ENCODE results near the gene VAC14. TPM values are rescaled to one million over a fixed set of nuclear protein-coding genes. Genes with fewer than 3 reads are reported as not detected.

VAC14 gene
- total RNA-seq, 1 donor: 37.1 TPM

DNA sequence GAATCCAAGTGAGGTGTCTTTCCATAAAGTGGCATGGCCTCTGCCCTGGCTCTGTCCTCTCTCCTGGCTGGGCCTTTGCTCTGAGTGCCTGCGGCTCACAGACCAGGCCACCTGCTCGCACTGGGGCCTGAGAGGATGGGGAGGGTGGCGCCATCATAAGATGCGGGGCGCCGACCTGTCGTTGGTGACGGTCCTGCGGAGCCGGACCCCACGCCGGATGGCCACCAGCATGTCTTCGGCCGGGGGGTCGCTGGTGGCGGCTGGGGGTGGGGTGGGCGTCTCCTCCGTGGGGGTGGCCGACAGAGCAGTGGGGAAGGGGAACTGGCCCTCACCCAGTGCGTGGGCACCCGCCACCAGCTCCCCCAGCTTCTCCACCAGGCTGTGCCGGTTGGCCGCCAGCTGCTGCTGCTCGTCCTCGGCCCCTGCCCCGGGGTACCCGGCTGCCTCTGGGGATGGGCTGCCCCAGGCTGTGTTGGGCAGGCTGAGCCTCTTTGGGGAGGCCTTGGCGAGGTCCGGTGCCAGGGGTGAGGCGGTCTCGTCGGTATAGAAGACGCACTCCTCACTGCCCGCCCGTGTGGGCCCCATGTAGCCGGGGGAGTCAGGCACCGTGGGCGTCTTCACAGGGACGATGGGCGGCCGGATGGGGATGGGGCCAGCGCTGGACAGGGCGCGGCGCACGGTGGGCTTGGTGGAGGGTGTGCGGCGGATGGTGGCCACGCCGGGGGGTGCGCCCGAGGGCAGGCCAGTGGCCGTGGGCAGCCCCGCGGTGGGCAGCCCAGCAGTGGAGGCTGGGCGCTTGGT is 137.2 kb downstream of the VAC14 start:
- TF ChIP-seq, protein P1, sequence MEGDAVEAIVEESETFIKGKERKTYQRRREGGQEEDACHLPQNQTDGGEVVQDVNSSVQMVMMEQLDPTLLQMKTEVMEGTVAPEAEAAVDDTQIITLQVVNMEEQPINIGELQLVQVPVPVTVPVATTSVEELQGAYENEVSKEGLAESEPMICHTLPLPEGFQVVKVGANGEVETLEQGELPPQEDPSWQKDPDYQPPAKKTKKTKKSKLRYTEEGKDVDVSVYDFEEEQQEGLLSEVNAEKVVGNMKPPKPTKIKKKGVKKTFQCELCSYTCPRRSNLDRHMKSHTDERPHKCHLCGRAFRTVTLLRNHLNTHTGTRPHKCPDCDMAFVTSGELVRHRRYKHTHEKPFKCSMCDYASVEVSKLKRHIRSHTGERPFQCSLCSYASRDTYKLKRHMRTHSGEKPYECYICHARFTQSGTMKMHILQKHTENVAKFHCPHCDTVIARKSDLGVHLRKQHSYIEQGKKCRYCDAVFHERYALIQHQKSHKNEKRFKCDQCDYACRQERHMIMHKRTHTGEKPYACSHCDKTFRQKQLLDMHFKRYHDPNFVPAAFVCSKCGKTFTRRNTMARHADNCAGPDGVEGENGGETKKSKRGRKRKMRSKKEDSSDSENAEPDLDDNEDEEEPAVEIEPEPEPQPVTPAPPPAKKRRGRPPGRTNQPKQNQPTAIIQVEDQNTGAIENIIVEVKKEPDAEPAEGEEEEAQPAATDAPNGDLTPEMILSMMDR (IDR thresholded peaks at IDR 0.05; ENCODE audit: insufficient read depth, low read depth, low read length): no peak
- H3K4me3 ChIP-seq (ENCODE audit: low read depth, low read length): no peak overlapping the region
- DNase-seq (ENCODE audit: low read depth): no peak

DNA sequence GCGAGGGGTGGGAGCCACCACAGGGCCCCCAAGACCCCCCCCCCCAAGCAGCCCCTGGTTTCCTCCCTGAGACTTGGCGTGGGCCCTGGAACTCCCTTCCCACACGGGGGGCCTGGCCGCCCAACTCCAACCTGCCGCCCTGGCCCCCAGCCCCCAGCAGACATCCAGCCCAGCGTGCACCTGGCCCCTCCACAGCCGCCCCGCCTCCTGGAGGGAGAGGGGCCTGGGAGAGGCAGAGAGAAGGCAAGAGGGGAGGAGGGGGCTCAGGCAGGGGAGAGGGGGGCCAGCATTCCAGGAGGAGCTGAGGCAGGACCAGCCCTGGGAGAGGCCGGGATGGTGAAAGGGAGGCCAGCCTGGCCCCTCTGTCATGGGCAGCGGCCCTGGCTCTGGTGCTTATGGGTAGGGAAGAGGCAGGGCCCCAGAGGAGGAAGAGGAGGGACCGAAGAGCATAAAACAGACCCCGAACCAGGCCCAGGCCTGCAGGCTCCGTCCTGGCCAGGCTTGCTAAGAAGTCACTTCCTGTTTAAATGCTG is 137.9 kb downstream of the VAC14 start:
- H3K4me3 ChIP-seq (ENCODE audit: low read depth, low read length): no peak overlapping the region
- DNase-seq (ENCODE audit: low read depth): no peak
- TF ChIP-seq, protein P1 (IDR thresholded peaks at IDR 0.05; ENCODE audit: insufficient read depth, low read depth, low read length): no peak

DNA sequence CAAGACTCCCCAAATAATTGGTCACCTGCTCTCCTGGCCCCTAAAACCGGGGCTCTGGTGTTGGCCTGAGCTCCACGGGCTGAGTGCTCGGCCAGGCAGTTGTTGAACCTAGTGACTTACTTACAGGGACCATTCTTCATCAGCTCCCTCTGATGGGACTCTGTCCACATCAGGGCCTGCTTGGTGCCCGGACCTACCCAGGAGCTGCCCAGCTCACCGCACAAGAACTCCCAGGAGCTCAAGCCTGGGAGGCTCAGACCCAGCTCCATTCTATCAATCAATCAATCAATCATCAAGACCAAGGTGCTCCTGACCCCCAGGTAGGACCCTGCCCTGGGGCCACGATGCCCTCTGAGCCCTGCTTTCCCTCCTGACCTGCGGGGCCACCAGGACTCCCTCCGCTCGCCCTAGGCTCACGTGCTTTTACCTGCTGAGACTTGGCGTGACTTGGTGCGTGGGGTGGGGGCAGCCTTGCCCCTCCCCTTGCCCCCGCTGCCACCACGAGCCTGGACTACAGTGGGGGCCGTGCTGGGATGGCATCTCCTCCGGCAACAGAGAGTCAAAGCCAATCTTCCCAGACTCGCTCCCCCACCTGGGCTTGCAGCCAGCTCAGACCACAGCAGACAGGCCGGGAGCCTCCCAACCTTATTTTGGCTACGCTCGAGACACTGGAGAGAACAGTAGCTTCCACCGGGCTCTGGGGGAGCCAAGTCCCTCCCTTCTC is 138.9 kb downstream of the VAC14 start:
- peak; percentile 38 for DNase-seq (ENCODE audit: low read depth)
- no peak overlapping the region for H3K4me3 ChIP-seq (ENCODE audit: low read depth, low read length)
- TF ChIP-seq, protein P1 (IDR thresholded peaks at IDR 0.05; ENCODE audit: insufficient read depth, low read depth, low read length): no peak

DNA sequence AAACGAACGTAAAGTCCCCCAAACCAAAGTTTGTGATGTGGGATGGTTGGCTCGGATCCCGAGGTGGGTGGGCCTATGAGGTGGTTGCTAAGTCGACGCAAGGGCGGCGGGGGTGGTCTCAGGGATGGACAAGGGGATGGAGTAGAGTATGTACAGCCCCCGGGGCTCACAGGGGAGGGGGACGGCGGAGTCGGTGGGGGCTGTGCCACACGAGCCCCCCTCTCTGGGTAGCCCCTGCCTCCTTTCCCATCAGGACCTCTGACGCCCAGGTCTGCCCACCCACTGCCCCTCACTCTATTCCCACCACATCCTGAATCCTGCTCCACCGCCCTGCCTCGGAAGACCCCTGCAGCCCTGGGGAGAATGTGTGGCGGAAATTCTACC is 139.4 kb downstream of the VAC14 start:
- no peak for DNase-seq (ENCODE audit: low read depth)
- TF ChIP-seq, protein P1 (IDR thresholded peaks at IDR 0.05; ENCODE audit: insufficient read depth, low read depth, low read length): no peak
- H3K4me3 ChIP-seq (ENCODE audit: low read depth, low read length): no peak overlapping the region

DNA sequence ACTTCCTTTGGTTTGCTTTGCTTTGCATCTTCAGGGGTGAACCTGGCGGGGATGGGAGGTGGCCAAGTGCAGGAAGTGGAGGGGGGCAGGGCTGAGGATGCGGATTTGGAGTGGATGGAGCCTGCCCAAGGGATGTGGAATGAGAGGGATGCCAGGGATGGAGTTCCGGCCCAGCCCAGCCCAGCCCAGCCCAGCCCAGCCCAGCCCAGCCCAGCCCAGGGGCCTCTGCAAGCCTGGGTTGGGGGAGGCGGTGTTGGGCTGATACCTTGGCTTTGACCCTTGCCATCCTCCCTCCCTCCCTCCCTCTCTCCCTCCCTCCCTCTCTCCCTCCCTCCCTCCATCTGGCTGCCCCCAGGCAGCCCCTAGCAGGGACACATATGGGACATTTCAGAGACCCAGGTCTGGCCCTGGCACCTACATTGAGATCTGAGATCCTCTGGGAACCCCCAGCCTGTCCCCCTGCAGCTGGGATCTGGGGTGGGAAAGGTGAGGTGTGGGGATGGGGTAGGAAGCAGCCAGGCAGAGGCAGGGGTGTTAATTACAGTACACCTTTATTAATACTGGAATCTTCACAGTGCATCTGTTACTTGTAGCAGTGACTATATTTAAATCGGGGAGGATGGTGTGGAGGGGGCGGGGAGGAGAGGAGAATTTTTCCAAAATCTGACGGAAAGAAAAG is 140.1 kb downstream of the VAC14 start:
- no peak overlapping the region for H3K4me3 ChIP-seq (ENCODE audit: low read depth, low read length)
- no peak for DNase-seq (ENCODE audit: low read depth)
- TF ChIP-seq, protein P1 (IDR thresholded peaks at IDR 0.05; ENCODE audit: insufficient read depth, low read depth, low read length): no peak

DNA sequence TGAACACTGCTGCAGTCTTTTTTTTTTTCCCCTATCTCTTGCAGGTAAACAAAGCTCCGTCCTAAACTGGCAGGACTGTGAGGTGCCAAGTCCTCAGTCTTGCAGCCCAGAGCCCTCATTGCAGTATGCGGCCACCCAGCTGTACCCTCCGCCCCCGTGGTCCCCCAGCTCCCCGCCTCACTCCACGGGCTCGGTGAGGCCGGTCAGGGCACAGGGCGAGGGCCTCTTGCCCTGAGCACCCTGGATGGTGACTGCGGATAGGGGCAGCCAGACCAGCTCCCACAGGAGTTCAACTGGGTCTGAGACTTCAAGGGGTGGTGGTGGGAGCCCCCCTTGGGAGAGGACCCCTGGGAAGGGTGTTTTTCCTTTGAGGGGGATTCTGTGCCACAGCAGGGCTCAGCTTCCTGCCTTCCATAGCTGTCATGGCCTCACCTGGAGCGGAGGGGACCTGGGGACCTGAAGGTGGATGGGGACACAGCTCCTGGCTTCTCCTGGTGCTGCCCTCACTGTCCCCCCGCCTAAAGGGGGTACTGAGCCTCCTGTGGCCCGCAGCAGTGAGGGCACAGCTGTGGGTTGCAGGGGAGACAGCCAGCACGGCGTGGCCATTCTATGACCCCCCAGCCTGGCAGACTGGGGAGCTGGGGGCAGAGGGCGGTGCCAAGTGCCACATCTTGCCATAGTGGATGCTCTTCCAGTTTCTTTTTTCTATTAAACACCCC is 140.8 kb downstream of the VAC14 start:
- DNase-seq (ENCODE audit: low read depth): no peak
- H3K4me3 ChIP-seq (ENCODE audit: low read depth, low read length): no peak overlapping the region
- TF ChIP-seq, protein P1 (IDR thresholded peaks at IDR 0.05; ENCODE audit: insufficient read depth, low read depth, low read length): no peak

Data from fibroblast of villous mesenchyme (primary cell).